Natural killer cell (primary cell): Measurements from ENCODE around the gene MZF1. TPM values are rescaled to one million over a fixed set of nuclear protein-coding genes. Genes with fewer than 3 reads are reported as not detected.
A peak's percentile ranks its signal among the peaks of the same experiment; 100 is the strongest.
"Not testable (repeated sequence)": the region's sequence is repeated elsewhere in the genome, so short reads cannot be mapped to it uniquely, and the experiment has no call there.

Experiments used
- ATAC-seq, 3 donors: fragments of 150-1000 bp in 2 of 3; fragments of 200-7000 bp in 1 of 3; cut with Tn5 transposase; 1 replicate in 1 of 3; 2 replicates in 2 of 3; pipeline ENCODE4 v1.10.0; 2021; ENCODE audit warnings: mild to moderate bottlenecking in 2 of 3, moderate library complexity in 2 of 3
- DNase-seq, 2 donors: peaks; one replicate each; pipeline versions ENCODE4 v3.0.0 to v3.0.0-alpha.2; 2013 to 2021; ENCODE audit warnings: mixed read lengths in 1 of 2
- H3K27ac ChIP-seq: one replicate; pipeline ENCODE4 v1.5.1; 2013; ENCODE audit warnings: mild to moderate bottlenecking, low read length
- H3K27me3 ChIP-seq: one replicate; pipeline ENCODE4 v1.6.1; 2013; ENCODE audit warnings: low read length; ENCODE audit not compliant: control insufficient read depth, insufficient read depth
- H3K36me3 ChIP-seq: one replicate; pipeline ENCODE4 v1.6.1; 2013; ENCODE audit warnings: low read length; ENCODE audit not compliant: control insufficient read depth, insufficient read depth
- H3K4me1 ChIP-seq: one replicate; pipeline ENCODE4 v1.6.1; 2013; ENCODE audit warnings: low read length; ENCODE audit not compliant: control insufficient read depth, insufficient read depth
- H3K4me3 ChIP-seq: one replicate; pipeline ENCODE4 v1.5.1; 2013; ENCODE audit warnings: low read length
- H3K9me3 ChIP-seq: one replicate; pipeline ENCODE4 v1.6.1; 2013; ENCODE audit warnings: low read length; ENCODE audit not compliant: control insufficient read depth, insufficient read depth
- H3K27ac Mint-ChIP-seq, 2 donors: one replicate each; pipeline ENCODE4 v1.8.0; 2022; ENCODE audit warnings: mild to moderate bottlenecking in 2 of 2, mixed read lengths in 2 of 2, moderate library complexity in 1 of 2
- H3K27me3 Mint-ChIP-seq, 2 donors: one replicate each; pipeline ENCODE4 v1.8.0; 2022; ENCODE audit warnings: low read depth in 2 of 2, mixed read lengths in 2 of 2
- H3K36me3 Mint-ChIP-seq: one replicate; pipeline ENCODE4 v1.8.0; 2022; ENCODE audit warnings: mixed read lengths
- H3K4me1 Mint-ChIP-seq, 2 donors: one replicate each; pipeline ENCODE4 v1.8.0; 2022; ENCODE audit warnings: mixed read lengths in 2 of 2
- H3K4me3 Mint-ChIP-seq: one replicate; pipeline ENCODE4 v1.8.0; 2022; ENCODE audit warnings: mild to moderate bottlenecking, moderate library complexity, mixed read lengths
- H3K9me3 Mint-ChIP-seq, 2 donors: one replicate each; pipeline ENCODE4 v1.8.0; 2022; ENCODE audit warnings: mixed read lengths in 2 of 2
- WGBS: methylation state at CpG from one replicate; pipeline ENCODE4 v1.1.7; 2013; ENCODE audit warnings: missing lambda C conversion rate; ENCODE audit not compliant: insufficient coverage; 5-methylcytosine and 5-hydroxymethylcytosine counted together
- intact Hi-C: fragments of 100-400 bp; cut with micrococcal nuclease; formaldehyde crosslinking; loops from one replicate; pipeline ENCODE4 v1.14.2; 2022
- total RNA-seq, 4 donors: library from RNA; stranded (reverse); fragments of 120-200 nt in 1 of 4; gene quantifications; one replicate each; pipeline versions ENCODE4 v1.2.3 to v1.2.4, GENCODE V29; 2013 to 2022
- TF ChIP-seq, protein P1 (sequence below): fragments of 200-600 bp; IDR thresholded peaks from one replicate; pipeline ENCODE4 v1.8.0; 2022; ENCODE audit warnings: antibody characterized with exemption

Gene MZF1
- total RNA-seq, 3 donors from 2014 or later (not counting 1 experiment from before 2014, with no cell fraction given), result 24.9 to 40.1 (median 37.3) TPM

- H3K27ac ChIP-seq, result peak overlapping the region; percentile 32
- peaks cover 4% of the 10 kb centered on the region for H3K36me3 ChIP-seq
- intact Hi-C loops, result loop anchor here (1.0 kb wide), 2 partner anchors 61 to 67 kb away; no protein-coding TSS in a partner anchor
- no peaks in the 10 kb centered on the region for H3K36me3 Mint-ChIP-seq
- TF ChIP-seq, protein P1, sequence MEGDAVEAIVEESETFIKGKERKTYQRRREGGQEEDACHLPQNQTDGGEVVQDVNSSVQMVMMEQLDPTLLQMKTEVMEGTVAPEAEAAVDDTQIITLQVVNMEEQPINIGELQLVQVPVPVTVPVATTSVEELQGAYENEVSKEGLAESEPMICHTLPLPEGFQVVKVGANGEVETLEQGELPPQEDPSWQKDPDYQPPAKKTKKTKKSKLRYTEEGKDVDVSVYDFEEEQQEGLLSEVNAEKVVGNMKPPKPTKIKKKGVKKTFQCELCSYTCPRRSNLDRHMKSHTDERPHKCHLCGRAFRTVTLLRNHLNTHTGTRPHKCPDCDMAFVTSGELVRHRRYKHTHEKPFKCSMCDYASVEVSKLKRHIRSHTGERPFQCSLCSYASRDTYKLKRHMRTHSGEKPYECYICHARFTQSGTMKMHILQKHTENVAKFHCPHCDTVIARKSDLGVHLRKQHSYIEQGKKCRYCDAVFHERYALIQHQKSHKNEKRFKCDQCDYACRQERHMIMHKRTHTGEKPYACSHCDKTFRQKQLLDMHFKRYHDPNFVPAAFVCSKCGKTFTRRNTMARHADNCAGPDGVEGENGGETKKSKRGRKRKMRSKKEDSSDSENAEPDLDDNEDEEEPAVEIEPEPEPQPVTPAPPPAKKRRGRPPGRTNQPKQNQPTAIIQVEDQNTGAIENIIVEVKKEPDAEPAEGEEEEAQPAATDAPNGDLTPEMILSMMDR, result peak; percentile 89
- H3K27ac Mint-ChIP-seq, result peak overlapping the region; percentile 71 to 84
- H3K9me3 Mint-ChIP-seq, result no peaks in the 10 kb centered on the region
- WGBS, result 75% methylated on average over 62 of the region's 62 CpGs
- no peak overlapping the region for H3K4me3 ChIP-seq
- ATAC-seq (peak; percentile 99 to 100 (median 99)), DNase-seq (peak; percentile 90 to 94)
- peaks cover 8% of the 10 kb centered on the region for H3K4me1 ChIP-seq
- no peaks in the 10 kb centered on the region for H3K27me3 ChIP-seq
- no peaks in the 10 kb centered on the region for H3K27me3 Mint-ChIP-seq
- peaks cover 12 to 15% of the 10 kb centered on the region in 2 donors for H3K4me1 Mint-ChIP-seq
- peak overlapping the region; percentile 42 for H3K4me3 Mint-ChIP-seq
- no peaks in the 10 kb centered on the region for H3K9me3 ChIP-seq
Measured at GRCh38 chr19:58581227-58582141, 8.3 kb upstream of the MZF1 start.

DNA sequence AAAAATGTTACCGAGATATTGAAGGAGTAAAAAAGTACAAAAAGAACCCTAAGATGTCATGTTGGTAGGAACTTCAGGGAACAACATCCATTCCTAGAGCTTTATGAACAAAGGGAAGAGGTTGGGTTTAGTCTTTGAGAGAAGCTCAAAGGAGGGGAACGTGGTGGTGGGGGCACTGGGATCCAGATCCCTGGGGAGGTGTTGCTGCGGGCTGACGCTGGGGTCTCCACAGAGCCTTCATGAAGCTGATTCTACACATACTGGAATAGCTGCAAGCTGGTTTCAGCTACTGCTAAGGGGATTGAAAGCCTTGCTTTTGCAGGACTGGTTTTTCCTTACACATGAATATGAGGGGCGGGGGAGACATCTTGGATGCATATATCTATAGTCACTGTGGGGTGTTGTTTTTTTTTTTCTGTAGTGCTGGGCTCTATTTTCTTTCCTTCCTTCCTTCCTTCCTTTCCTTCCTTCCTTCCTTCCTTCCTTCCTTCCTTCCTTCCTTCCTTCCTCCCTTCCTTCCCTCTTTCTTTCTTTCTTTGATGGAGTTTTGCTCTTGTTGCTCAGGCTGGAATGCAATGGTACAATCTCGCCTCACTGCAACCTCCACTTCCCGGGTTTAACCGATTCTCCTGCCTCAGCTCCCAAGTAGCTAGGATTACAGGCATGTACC, 6.5 kb upstream of the MZF1 start:
- Mint-ChIP-seq H3K27ac (peak overlapping the region; percentile 49 to 72), H3K4me3 (no peak overlapping the region), H3K36me3 (no peaks in the 10 kb centered on the region), H3K9me3 (no peaks in the 10 kb centered on the region), H3K4me1 (peaks cover 22 to 27% of the 10 kb centered on the region in 2 donors), H3K27me3 (no peaks in the 10 kb centered on the region)
- Histone ChIP-seq H3K4me3 (no peak overlapping the region), H3K4me1 (peaks cover 21% of the 10 kb centered on the region), H3K27ac (no peak overlapping the region), H3K27me3 (no peaks in the 10 kb centered on the region), H3K36me3 (peaks cover 4% of the 10 kb centered on the region), H3K9me3 (no peaks in the 10 kb centered on the region)
- TF ChIP-seq, protein P1, result no peak
- WGBS, result 94% methylated on average over 7 of the region's 8 CpGs
- DNase-seq, result no peak
- intact Hi-C loops, result no loop called here
- ATAC-seq, result no peak

DNA sequence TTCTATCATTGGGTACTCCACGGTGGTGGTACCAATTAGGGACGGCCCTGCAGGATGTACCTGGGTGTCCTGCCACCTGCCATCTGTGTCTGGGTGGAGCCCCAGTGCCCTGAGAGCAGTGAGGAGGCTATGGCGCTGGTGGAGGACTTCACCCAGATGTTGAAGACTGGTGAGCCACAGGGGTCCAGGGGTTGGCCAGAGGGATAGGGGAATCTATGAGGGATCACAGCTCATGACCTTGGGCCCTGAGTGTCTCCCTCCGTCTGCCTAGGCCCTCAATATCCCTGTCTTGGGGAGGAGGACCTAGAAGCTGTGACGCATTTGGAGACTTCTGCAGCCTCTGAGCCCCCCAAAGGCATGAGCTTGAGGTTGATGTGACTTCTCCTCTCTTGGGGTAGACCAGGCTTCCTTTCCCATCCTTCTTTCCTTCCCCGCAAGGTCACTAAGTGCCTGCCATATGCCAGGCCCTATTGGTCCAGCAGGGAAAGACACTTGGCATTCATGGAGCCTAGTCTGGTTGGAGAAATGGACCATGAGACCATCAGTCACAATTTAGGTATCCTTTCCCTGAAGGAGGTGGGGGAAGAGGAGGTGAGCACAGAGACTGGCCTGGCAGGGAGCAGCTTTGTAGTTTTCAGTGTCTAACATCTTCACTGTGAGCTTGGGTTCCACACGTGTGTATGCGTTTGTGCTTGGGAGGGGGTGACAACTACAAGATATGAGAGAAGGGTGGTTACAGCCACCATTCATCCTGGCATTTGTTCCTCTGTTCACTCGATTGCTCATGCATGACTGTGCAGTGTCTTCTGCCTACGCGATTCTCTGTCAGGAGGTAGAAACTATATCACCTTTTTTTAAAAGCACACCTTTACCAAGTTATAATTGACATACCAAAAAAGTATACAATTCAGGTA, 5.1 kb upstream of the MZF1 start:
- WGBS, result 85% methylated on average over 11 of the region's 11 CpGs
- peak overlapping the region; percentile 49 to 72 for H3K27ac Mint-ChIP-seq
- peaks cover 31 to 36% of the 10 kb centered on the region in 2 donors for H3K4me1 Mint-ChIP-seq
- DNase-seq (peak in 1 of 2 donors; percentile 9), ATAC-seq (no peak)
- Histone ChIP-seq H3K9me3 (no peaks in the 10 kb centered on the region), H3K4me1 (peaks cover 32% of the 10 kb centered on the region), H3K27ac (no peak overlapping the region), H3K4me3 (no peak overlapping the region), H3K36me3 (peaks cover 2% of the 10 kb centered on the region), H3K27me3 (no peaks in the 10 kb centered on the region)
- no peaks in the 10 kb centered on the region for H3K36me3 Mint-ChIP-seq
- TF ChIP-seq, protein P1, result no peak
- H3K4me3 Mint-ChIP-seq, result no peak overlapping the region
- H3K27me3 Mint-ChIP-seq, result no peaks in the 10 kb centered on the region
- intact Hi-C loops, result no loop called here
- peaks cover 0 to 6% of the 10 kb centered on the region in 2 donors for H3K9me3 Mint-ChIP-seq

DNA sequence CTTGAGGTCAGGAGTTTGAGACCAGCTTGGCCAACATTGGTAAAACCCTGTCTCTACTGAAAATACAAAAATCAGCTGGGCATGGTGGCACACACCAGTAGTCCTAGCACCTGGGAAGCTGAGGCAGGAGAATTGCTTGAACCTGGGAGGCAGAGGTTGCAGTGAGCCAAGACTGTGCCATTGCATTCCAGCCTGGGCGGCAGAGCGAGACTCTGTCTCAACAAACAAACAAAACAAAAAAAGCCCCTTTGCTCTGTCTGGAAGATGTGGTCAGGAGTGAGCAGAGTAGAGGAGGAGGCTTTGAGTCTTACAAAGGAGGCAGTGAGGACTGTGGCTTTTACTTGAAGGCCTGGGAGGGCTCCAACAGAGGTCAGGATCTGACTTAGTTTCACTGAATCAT, 4.4 kb upstream of the MZF1 start:
- peaks cover 35 to 43% of the 10 kb centered on the region in 2 donors for H3K4me1 Mint-ChIP-seq
- H3K27me3 ChIP-seq, H3K9me3 Mint-ChIP-seq, H3K36me3 Mint-ChIP-seq, intact Hi-C loops, H3K36me3 ChIP-seq, H3K4me3 ChIP-seq, H3K27me3 Mint-ChIP-seq, H3K4me3 Mint-ChIP-seq, H3K27ac ChIP-seq, H3K9me3 ChIP-seq, ATAC-seq: not testable (repeated sequence)
- peak overlapping the region; percentile 26 to 72 for H3K27ac Mint-ChIP-seq
- peaks cover 33% of the 10 kb centered on the region for H3K4me1 ChIP-seq
- WGBS, result no CpG with 5 or more reads among the region's 2 CpGs
- DNase-seq, result peak in 1 of 2 donors; percentile 12
